ENCODE data around the gene TARBP1. TPM values are rescaled to one million over a fixed set of nuclear protein-coding genes. Genes with fewer than 3 reads are reported as not detected.

The TARBP1 gene
- total RNA-seq, 1 donor from 2014 or later: 39.6 TPM

GRCh38 chr1:234490793-234491479 lies 12.0 kb upstream of the TARBP1 start:
- H3K4me1 Mint-ChIP-seq (ENCODE audit: unreplicated experiment): peaks cover 21% of the 10 kb centered on the region
- H3K9me3 Mint-ChIP-seq (ENCODE audit: unreplicated experiment): no peaks in the 10 kb centered on the region
- TF ChIP-seq CTCF (IDR thresholded peaks at IDR 0.05; ENCODE audit: unreplicated experiment): no peak
- no peaks in the 10 kb centered on the region for H3K36me3 Mint-ChIP-seq (ENCODE audit: low read depth, unreplicated experiment)
- DNase-seq (ENCODE audit: low spot score): no peak
- H3K27ac Mint-ChIP-seq (ENCODE audit: unreplicated experiment): no peak overlapping the region
- no peaks in the 10 kb centered on the region for H3K27me3 Mint-ChIP-seq (ENCODE audit: unreplicated experiment)
- H3K4me3 Mint-ChIP-seq (ENCODE audit: unreplicated experiment): no peak overlapping the region

GRCh38 chr1:234489698-234490077 lies 10.7 kb upstream of the TARBP1 start:
- Mint-ChIP-seq H3K9me3 (ENCODE audit: unreplicated experiment) (no peaks in the 10 kb centered on the region), H3K27ac (ENCODE audit: unreplicated experiment) (no peak overlapping the region), H3K4me1 (ENCODE audit: unreplicated experiment) (peaks cover 21% of the 10 kb centered on the region), H3K36me3 (ENCODE audit: low read depth, unreplicated experiment) (no peaks in the 10 kb centered on the region), H3K4me3 (ENCODE audit: unreplicated experiment) (no peak overlapping the region), H3K27me3 (ENCODE audit: unreplicated experiment) (no peaks in the 10 kb centered on the region)
- no peak for DNase-seq (ENCODE audit: low spot score)
- TF ChIP-seq CTCF (IDR thresholded peaks at IDR 0.05; ENCODE audit: unreplicated experiment): no peak

GRCh38 chr1:234489007-234489697 lies 10.2 kb upstream of the TARBP1 start:
- TF ChIP-seq CTCF (IDR thresholded peaks at IDR 0.05; ENCODE audit: unreplicated experiment): no peak
- no peak overlapping the region for H3K4me3 Mint-ChIP-seq (ENCODE audit: unreplicated experiment)
- H3K36me3 Mint-ChIP-seq (ENCODE audit: low read depth, unreplicated experiment): no peaks in the 10 kb centered on the region
- no peak overlapping the region for H3K27ac Mint-ChIP-seq (ENCODE audit: unreplicated experiment)
- H3K9me3 Mint-ChIP-seq (ENCODE audit: unreplicated experiment): no peaks in the 10 kb centered on the region
- H3K27me3 Mint-ChIP-seq (ENCODE audit: unreplicated experiment): no peaks in the 10 kb centered on the region
- peaks cover 21% of the 10 kb centered on the region for H3K4me1 Mint-ChIP-seq (ENCODE audit: unreplicated experiment)
- DNase-seq (ENCODE audit: low spot score): no peak

GRCh38 chr1:234488054-234489006 lies 9.4 kb upstream of the TARBP1 start:
- Mint-ChIP-seq H3K9me3 (ENCODE audit: unreplicated experiment) (no peaks in the 10 kb centered on the region), H3K36me3 (ENCODE audit: low read depth, unreplicated experiment) (no peaks in the 10 kb centered on the region), H3K27ac (ENCODE audit: unreplicated experiment) (no peak overlapping the region), H3K27me3 (ENCODE audit: unreplicated experiment) (no peaks in the 10 kb centered on the region), H3K4me1 (ENCODE audit: unreplicated experiment) (peaks cover 21% of the 10 kb centered on the region), H3K4me3 (ENCODE audit: unreplicated experiment) (no peak overlapping the region)
- no peak for TF ChIP-seq CTCF (IDR thresholded peaks at IDR 0.05; ENCODE audit: unreplicated experiment)
- no peak for DNase-seq (ENCODE audit: low spot score)

Data from endothelial cell (in vitro differentiated cells).